ENCODE measurements around the gene ATP10A.

ATP10A gene

GRCh38 chr15:25707656-25708365, 155.3 kb downstream of the ATP10A start:
- no peak overlapping the region for H3K4me3 ChIP-seq (ENCODE audit: low read depth, low read length)
- no peak for TF ChIP-seq CTCF (IDR thresholded peaks at IDR 0.05; ENCODE audit: control insufficient read depth, extremely low read depth, insufficient read depth)
- DNase-seq (ENCODE audit: low read depth) = no peak

GRCh38 chr15:25706176-25706955, 156.8 kb downstream of the ATP10A start:
- DNase-seq (ENCODE audit: low read depth) = no peak
- H3K4me3 ChIP-seq (ENCODE audit: low read depth, low read length) = no peak overlapping the region
- TF ChIP-seq CTCF (IDR thresholded peaks at IDR 0.05; ENCODE audit: control insufficient read depth, extremely low read depth, insufficient read depth) = no peak

GRCh38 chr15:25705433-25706115, 157.6 kb downstream of the ATP10A start:
- TF ChIP-seq CTCF (IDR thresholded peaks at IDR 0.05; ENCODE audit: control insufficient read depth, extremely low read depth, insufficient read depth) = no peak

GRCh38 chr15:25703726-25704125, 159.4 kb downstream of the ATP10A start:
- no peak for TF ChIP-seq CTCF (IDR thresholded peaks at IDR 0.05; ENCODE audit: control insufficient read depth, extremely low read depth, insufficient read depth)
- H3K4me3 ChIP-seq (ENCODE audit: low read depth, low read length) = no peak overlapping the region
- DNase-seq (ENCODE audit: low read depth) = no peak

More at GRCh38 chr15:25705433-25706115, 157.6 kb downstream of the ATP10A start:
- no peak overlapping the region for H3K4me3 ChIP-seq (ENCODE audit: low read depth, low read length)
- no peak for DNase-seq (ENCODE audit: low read depth)

- no peak for TF ChIP-seq CTCF (IDR thresholded peaks at IDR 0.05; ENCODE audit: control insufficient read depth, extremely low read depth, insufficient read depth)
- DNase-seq (ENCODE audit: low read depth) = no peak
These were observed 161.2 kb downstream of the ATP10A start for GRCh38 chr15:25701721-25702465.

GRCh38 chr15:25700916-25701315, 162.2 kb downstream of the ATP10A start:
- TF ChIP-seq CTCF (IDR thresholded peaks at IDR 0.05; ENCODE audit: control insufficient read depth, extremely low read depth, insufficient read depth) = no peak
- no peak overlapping the region for H3K4me3 ChIP-seq (ENCODE audit: low read depth, low read length)
- DNase-seq (ENCODE audit: low read depth) = no peak

More at GRCh38 chr15:25701721-25702465, 161.2 kb downstream of the ATP10A start:
- H3K4me3 ChIP-seq (ENCODE audit: low read depth, low read length) = no peak overlapping the region

Data from LNCaP clone FGC (cell line).